Astrocyte (in vitro differentiated cells and primary cell): ENCODE data around the gene GALNT2.

ENCODE experiments used
- CTCF ChIP-seq: IDR thresholded peaks from 2 replicates; pipeline ENCODE4 v1.5.1; 2011; ENCODE audit warnings: low read depth, mild to moderate bottlenecking, inconsistent platforms, low read length, moderate library complexity; ENCODE audit not compliant: insufficient read depth
- EZH2 ChIP-seq: IDR thresholded peaks from 2 replicates; pipeline ENCODE4 v1.6.1; 2012; ENCODE audit warnings: mild to moderate bottlenecking, low read length, inconsistent platforms; ENCODE audit not compliant: insufficient read depth

- TF ChIP-seq CTCF (no peak), EZH2 (no peak)
Observed at GRCh38 chr1:230058626-230059025, 8.4 kb upstream of the GALNT2 start.
